H1 (cell line): ENCODE data around the gene U2SURP. TPM values are rescaled to one million over a fixed set of nuclear protein-coding genes. Genes with fewer than 3 reads are reported as not detected.

Experiments
- RFX5 ChIP-seq: IDR thresholded peaks from 2 replicates; pipeline ENCODE4 v1.6.1; 2011; ENCODE audit warnings: low read depth, low read length, improper control_type of control experiment, borderline replicate concordance
- TCF12 ChIP-seq: IDR thresholded peaks from 2 replicates; pipeline ENCODE4 v1.6.1; 2011; ENCODE audit warnings: low read depth, mild to moderate bottlenecking, low read length
- polyA plus RNA-seq, 7 experiments: library from polyadenylated mRNA; depleted of rRNA in 3 of 7; stranded (reverse) in 5 of 7; unstranded in 2 of 7; fragments of >200 nt in 5 of 7; fragments of 200-250 nt in 2 of 7; gene quantifications; 1 replicate in 5 of 7; 2 replicates in 1 of 7; 4 replicates in 1 of 7; pipeline versions ENCODE4 v1.2.1 to v1.2.3, GENCODE V29; 2011 to 2013; ENCODE audit warnings: missing spikeins in 2 of 7, mixed read lengths in 2 of 7
- total RNA-seq: library from RNA; stranded (reverse); fragmentation: NEBNext Ultra II Directional; extraction: Animal tissue kit (Norgen Biotek cat#: 25700); gene quantifications from 2 replicates; pipeline ENCODE4 v1.2.1, GENCODE V29; 2021

Gene U2SURP
- total and polyA plus RNA-seq, 2 of the 8 experiments (the other 6 are each of a cell fraction or from before 2014, with no cell fraction given) = 22.2 to 167 TPM

DNA sequence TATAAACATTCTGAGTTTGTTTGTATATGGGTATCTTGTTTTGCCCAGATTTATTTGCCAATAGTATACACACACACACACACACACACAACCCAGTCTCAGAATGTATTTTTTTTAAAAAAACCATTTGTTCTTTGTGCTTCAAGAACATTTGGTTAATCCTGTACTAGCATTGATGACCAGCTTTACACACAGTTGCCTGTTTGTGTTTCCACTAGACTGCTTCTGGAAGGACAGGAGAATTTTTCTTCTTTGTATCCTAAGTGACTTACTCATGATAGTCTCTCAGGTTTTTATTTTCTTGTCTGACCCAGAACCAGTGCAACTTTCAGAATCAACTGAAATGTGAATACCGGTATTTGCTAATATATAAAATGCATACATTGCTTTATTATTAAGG, 40.5 kb downstream of the U2SURP start (continued):
- TF ChIP-seq RFX5 (no peak), TCF12 (no peak)
